B cell (primary cell): Measurements from ENCODE around the gene PDGFRA. TPM values are rescaled to one million over a fixed set of nuclear protein-coding genes. Genes with fewer than 3 reads are reported as not detected.

Experiments used
- ATAC-seq: fragments of 200-7000 bp; cut with Tn5 transposase; one replicate; pipeline ENCODE4 v1.10.0; 2021; ENCODE audit warnings: low read depth, mild to moderate bottlenecking, moderate number of reproducible peaks, moderate library complexity
- CTCF ChIA-PET: fragments of 350-600 bp; sonication (Branson Sonifier 250); formaldehyde crosslinking; loops from one replicate; lab custom pipeline; 2021; ENCODE audit warnings: antibody characterized with exemption, inconsistent platforms; lab: Charles Lee
- POLR2A ChIA-PET: fragments of 350-600 bp; sonication (Branson Sonifier 250); formaldehyde crosslinking; loops from one replicate; lab custom pipeline; 2021; ENCODE audit warnings: antibody characterized with exemption; lab: Charles Lee
- DNase-seq: peaks from one replicate; pipeline ENCODE4 v3.0.0; 2013
- H2AFZ ChIP-seq: 2 replicates; pipeline ENCODE4 v1.6.1; 2012; ENCODE audit warnings: mild to moderate bottlenecking, low read depth, low read length; ENCODE audit not compliant: insufficient read depth, poor library complexity, severe bottlenecking
- H3K27ac ChIP-seq, 2 donors: 1 replicate in 1 of 2; 2 replicates in 1 of 2; pipeline ENCODE4 v1.5.1; 2012 to 2013; ENCODE audit warnings: low read length in 2 of 2, mild to moderate bottlenecking in 2 of 2, moderate library complexity in 1 of 2
- H3K27me3 ChIP-seq, 4 experiments: fragments of 200-600 bp in 1 of 4; sonication (generic) in 1 of 4; replicated peaks in 1 of 4; 1 replicate in 2 of 4; 2 replicates in 2 of 4; pipeline versions ENCODE4 v1.6.1 to v1.7.0; 2013 to 2016; ENCODE audit warnings: low read length in 3 of 4, mild to moderate bottlenecking in 2 of 4, mixed read lengths in 1 of 4, moderate library complexity in 1 of 4; ENCODE audit not compliant: insufficient read depth in 4 of 4, control insufficient read depth in 3 of 4; ENCODE audit errors: control extremely low read depth in 1 of 4
- H3K36me3 ChIP-seq, 2 experiments: replicated peaks in 1 of 2; 1 replicate in 1 of 2; 2 replicates in 1 of 2; pipeline versions ENCODE4 v1.6.1 to v1.7.1; 2013; ENCODE audit warnings: low read length in 1 of 2; ENCODE audit not compliant: insufficient read depth in 2 of 2, control insufficient read depth in 1 of 2; ENCODE audit errors: control extremely low read depth in 1 of 2, extremely low read depth in 1 of 2
- H3K4me1 ChIP-seq, 2 donors: fragments of 200-600 bp in 1 of 2; sonication (generic) in 1 of 2; 1 replicate in 1 of 2; 2 replicates in 1 of 2; pipeline versions ENCODE4 v1.5.1 to v1.6.1; 2013 to 2017; ENCODE audit warnings: low read length in 2 of 2; ENCODE audit not compliant: control insufficient read depth in 2 of 2, insufficient read depth in 2 of 2
- H3K4me2 ChIP-seq: replicated peaks from 2 replicates; pipeline ENCODE3; 2012; ENCODE audit warnings: mild to moderate bottlenecking, low read depth, low read length; ENCODE audit not compliant: poor library complexity, severe bottlenecking
- H3K4me3 ChIP-seq, 5 experiments: fragments of 200-600 bp in 1 of 5; sonication (generic) in 1 of 5; 1 replicate in 3 of 5; 2 replicates in 2 of 5; pipeline versions ENCODE4 v1.5.1 to v1.7.0; 2011 to 2016; ENCODE audit warnings: low read length in 4 of 5, mild to moderate bottlenecking in 4 of 5, low read depth in 2 of 5, control low read depth in 1 of 5, moderate library complexity in 1 of 5; ENCODE audit not compliant: insufficient read depth in 1 of 5; ENCODE audit errors: control extremely low read depth in 1 of 5, extremely low read depth in 1 of 5
- H3K79me2 ChIP-seq: fragments of 200-600 bp; sonication (generic); one replicate; pipeline ENCODE4 v1.6.0; 2016; ENCODE audit warnings: low read length; ENCODE audit not compliant: control insufficient read depth, insufficient read depth
- H3K9ac ChIP-seq: fragments of 200-600 bp; sonication (generic); 2 replicates; pipeline ENCODE4 v1.6.1; 2017; ENCODE audit warnings: mild to moderate bottlenecking, low read length, moderate library complexity
- H3K9me3 ChIP-seq, 3 donors: one replicate each; pipeline versions ENCODE4 v1.6.1 to v1.7.1; 2013; ENCODE audit warnings: low read length in 2 of 3; ENCODE audit not compliant: control insufficient read depth in 2 of 3, insufficient read depth in 1 of 3; ENCODE audit errors: control extremely low read depth in 1 of 3
- H4K20me1 ChIP-seq: 2 replicates; pipeline ENCODE4 v1.6.0; 2012; ENCODE audit warnings: mild to moderate bottlenecking, low read length; ENCODE audit not compliant: insufficient read depth, control insufficient read depth, poor library complexity, severe bottlenecking
- H3K27ac Mint-ChIP-seq: one replicate; pipeline ENCODE4 v1.8.0; 2021; ENCODE audit warnings: mixed read lengths
- H3K27me3 Mint-ChIP-seq: one replicate; pipeline ENCODE4 v1.8.0; 2021; ENCODE audit warnings: mixed read lengths
- H3K4me1 Mint-ChIP-seq: one replicate; pipeline ENCODE4 v1.8.0; 2021; ENCODE audit warnings: mixed read lengths
- H3K4me3 Mint-ChIP-seq: one replicate; pipeline ENCODE4 v1.8.0; 2021; ENCODE audit warnings: mixed read lengths
- H3K9me3 Mint-ChIP-seq: one replicate; pipeline ENCODE4 v1.8.0; 2022; ENCODE audit warnings: mixed read lengths; ENCODE audit not compliant: insufficient read depth
- CTCF ChIP-seq: fragments of 200-600 bp; IDR thresholded peaks from one replicate; pipeline ENCODE4 v1.8.0; 2022; ENCODE audit warnings: antibody characterized with exemption, mild to moderate bottlenecking
- EZH2 ChIP-seq: IDR thresholded peaks from 2 replicates; pipeline ENCODE4 v1.6.1; 2012; ENCODE audit warnings: borderline replicate concordance, low read depth, mild to moderate bottlenecking, moderate library complexity, low read length; ENCODE audit not compliant: insufficient read depth, poor library complexity, severe bottlenecking
- WGBS: methylation state at CpG from one replicate; pipeline ENCODE4 v1.1.5; 2013; ENCODE audit warnings: missing lambda C conversion rate; ENCODE audit not compliant: insufficient coverage; 5-methylcytosine and 5-hydroxymethylcytosine counted together
- intact Hi-C: fragments of 100-400 bp; cut with micrococcal nuclease; formaldehyde crosslinking; loops from one replicate; pipeline ENCODE4 v1.10.0; 2022
- polyA plus RNA-seq: library from polyadenylated mRNA; depleted of rRNA; stranded (reverse); fragments of >200 nt; gene quantifications from 2 replicates; pipeline ENCODE4 v1.2.3, GENCODE V29; 2012
- total RNA-seq, 2 donors: library from RNA; stranded (reverse); fragments of 120-200 nt in 1 of 2; gene quantifications; 1 replicate in 1 of 2; 2 replicates in 1 of 2; pipeline versions ENCODE4 v1.2.3 to v1.2.4, GENCODE V29; 2013 to 2022

PDGFRA gene
- total and polyA plus RNA-seq, 2 donors (not counting 1 experiment from before 2014, with no cell fraction given): not detected

GRCh38 chr4:54274264-54274663, 45.2 kb downstream of the PDGFRA start:
- WGBS: no CpG with 5 or more reads among the region's 3 CpGs
- ChIA-PET CTCF (no interaction called here), POLR2A (no interaction called here)
- Histone ChIP-seq H3K36me3 (no peaks in the 10 kb centered on the region), H4K20me1 (no peaks in the 10 kb centered on the region), H3K4me2 (no peak overlapping the region), H3K27ac (no peak overlapping the region), H3K79me2 (no peaks in the 10 kb centered on the region), H3K4me1 (no peaks in the 10 kb centered on the region), H3K9ac (no peak overlapping the region), H3K4me3 (no peak overlapping the region), H2AFZ (no peak overlapping the region), H3K9me3 (no peaks in the 10 kb centered on the region), H3K27me3 (peaks cover 0 to 8% (median 1%) of the 10 kb centered on the region in 4 experiments)
- H3K27ac Mint-ChIP-seq: no peak overlapping the region
- TF ChIP-seq EZH2 (no peak), CTCF (no peak)
- no peak for DNase-seq
- no peak overlapping the region for H3K4me3 Mint-ChIP-seq
- H3K4me1 Mint-ChIP-seq: no peaks in the 10 kb centered on the region
- ATAC-seq: no peak
- no peaks in the 10 kb centered on the region for H3K9me3 Mint-ChIP-seq
- H3K27me3 Mint-ChIP-seq: peaks cover 37% of the 10 kb centered on the region
- intact Hi-C loops: no loop called here

GRCh38 chr4:54274795-54275665, 45.9 kb downstream of the PDGFRA start:
- H3K36me3 ChIP-seq: no peaks in the 10 kb centered on the region
- intact Hi-C loops: no loop called here
- H3K4me3 Mint-ChIP-seq: no peak overlapping the region
- no peaks in the 10 kb centered on the region for H4K20me1 ChIP-seq
- no peak overlapping the region for H2AFZ ChIP-seq
- no peaks in the 10 kb centered on the region for H3K4me1 ChIP-seq
- H3K9me3 Mint-ChIP-seq: no peaks in the 10 kb centered on the region
- no peak overlapping the region for H3K27ac Mint-ChIP-seq
- H3K27me3 Mint-ChIP-seq: peaks cover 36% of the 10 kb centered on the region
- ATAC-seq: no peak
- ChIA-PET CTCF (no interaction called here), POLR2A (no interaction called here)
- no peaks in the 10 kb centered on the region for H3K9me3 ChIP-seq
- H3K79me2 ChIP-seq: no peaks in the 10 kb centered on the region
- H3K4me2 ChIP-seq: no peak overlapping the region
- no peak overlapping the region for H3K27ac ChIP-seq
- 79% methylated on average over 2 of the region's 3 CpGs for WGBS
- peaks cover 0 to 8% (median 1%) of the 10 kb centered on the region in 4 experiments for H3K27me3 ChIP-seq
- no peak for TF ChIP-seq EZH2
- TF ChIP-seq CTCF: no peak
- no peak overlapping the region for H3K4me3 ChIP-seq
- H3K9ac ChIP-seq: no peak overlapping the region
- H3K4me1 Mint-ChIP-seq: no peaks in the 10 kb centered on the region
- DNase-seq: no peak
